Astrocyte (in vitro differentiated cells and primary cell): ENCODE measurements around the gene FMNL1.

Experiments used
- CTCF ChIP-seq: IDR thresholded peaks from 2 replicates; pipeline ENCODE4 v1.5.1; 2011; ENCODE audit warnings: low read depth, mild to moderate bottlenecking, inconsistent platforms, low read length, moderate library complexity; ENCODE audit not compliant: insufficient read depth
- EZH2 ChIP-seq: IDR thresholded peaks from 2 replicates; pipeline ENCODE4 v1.6.1; 2012; ENCODE audit warnings: mild to moderate bottlenecking, low read length, inconsistent platforms; ENCODE audit not compliant: insufficient read depth

GRCh38 chr17:45186801-45187354 lies 34.8 kb upstream of the FMNL1 start:
- TF ChIP-seq CTCF, result no peak
- no peak for TF ChIP-seq EZH2
